ENCODE measurements around the gene SH2B3.
"Not testable (repeated sequence)": the region's sequence is repeated elsewhere in the genome, so short reads cannot be mapped to it uniquely, and the experiment has no call there.

GRCh38 chr12:111402490-111402824 lies 3.3 kb upstream of the SH2B3 start:
- not testable (repeated sequence) for TF ChIP-seq CTCF (IDR thresholded peaks at IDR 0.05); POLR2A (IDR thresholded peaks at IDR 0.05); POLR2AphosphoS5 (IDR thresholded peaks at IDR 0.05; ENCODE audit: insufficient read depth in 1 of 2, low read depth in 1 of 2)

Data from vagina (tissue), 2 donors.